HEK293 (cell line): ENCODE measurements around the gene ISYNA1.

Source experiments
- GLI4 ChIP-seq: fragments of 450-650 bp; formaldehyde crosslinking; IDR thresholded peaks from 2 replicates; pipeline ENCODE4 v1.5.1; 2016; ENCODE audit warnings: missing biosample characterization, missing genetic modification characterization
- SP2 ChIP-seq: fragments of 450-650 bp; formaldehyde crosslinking; IDR thresholded peaks from 2 replicates; pipeline ENCODE4 v1.5.1; 2016; ENCODE audit warnings: missing biosample characterization, missing genetic modification characterization
- ZBTB10 ChIP-seq: fragments of 450-650 bp; formaldehyde crosslinking; IDR thresholded peaks from 2 replicates; pipeline ENCODE4 v1.5.1; 2016; ENCODE audit warnings: missing biosample characterization, missing genetic modification characterization
- ZBTB20 ChIP-seq: fragments of 450-650 bp; formaldehyde crosslinking; IDR thresholded peaks from 2 replicates; pipeline ENCODE4 v1.5.1; 2016; ENCODE audit warnings: missing biosample characterization, missing genetic modification characterization
- ZBTB26 ChIP-seq: fragments of 450-650 bp; formaldehyde crosslinking; optimal IDR thresholded peaks from 2 replicates; pipeline ENCODE3; 2016; ENCODE audit warnings: missing biosample characterization, mild to moderate bottlenecking, missing genetic modification characterization
- ZNF138 ChIP-seq: fragments of 450-650 bp; formaldehyde crosslinking; IDR thresholded peaks from 2 replicates; pipeline ENCODE4 v1.5.1; 2016; ENCODE audit warnings: missing biosample characterization, missing genetic modification characterization, borderline replicate concordance
- ZNF350 ChIP-seq: fragments of 450-650 bp; formaldehyde crosslinking; IDR thresholded peaks from 2 replicates; pipeline ENCODE4 v1.5.0; 2017; ENCODE audit warnings: missing biosample characterization, mild to moderate bottlenecking, missing genetic modification characterization
- ZNF423 ChIP-seq: fragments of 450-650 bp; formaldehyde crosslinking; IDR thresholded peaks from 2 replicates; pipeline ENCODE4 v1.5.1; 2016; ENCODE audit warnings: missing biosample characterization, missing genetic modification characterization
- ZNF521 ChIP-seq: fragments of 450-650 bp; formaldehyde crosslinking; IDR thresholded peaks from 2 replicates; pipeline ENCODE4 v1.5.1; 2017; ENCODE audit warnings: missing biosample characterization, mild to moderate bottlenecking, missing genetic modification characterization
- ZNF639 ChIP-seq: fragments of 450-650 bp; formaldehyde crosslinking; IDR thresholded peaks from 2 replicates; pipeline ENCODE4 v1.5.1; 2016; ENCODE audit warnings: missing biosample characterization, missing genetic modification characterization
- ZNF776 ChIP-seq: fragments of 450-650 bp; formaldehyde crosslinking; IDR thresholded peaks from 2 replicates; pipeline ENCODE4 v1.5.0; 2017; ENCODE audit warnings: missing biosample characterization, missing genetic modification characterization, borderline replicate concordance
- ZNF791 ChIP-seq: fragments of 450-650 bp; formaldehyde crosslinking; IDR thresholded peaks from 2 replicates; pipeline ENCODE4 v1.5.1; 2016; ENCODE audit warnings: missing biosample characterization, missing genetic modification characterization
- TF ChIP-seq, protein P1 (sequence below): fragments of 450-650 bp; formaldehyde crosslinking; IDR thresholded peaks from 2 replicates; pipeline ENCODE4 v1.5.1; 2016; ENCODE audit warnings: missing biosample characterization, missing genetic modification characterization
- TF ChIP-seq, protein P2 (sequence below): fragments of 450-650 bp; formaldehyde crosslinking; conservative IDR thresholded peaks from 2 replicates; pipeline ENCODE4 v1.5.1; 2016; ENCODE audit warnings: low read depth, missing biosample characterization, missing genetic modification characterization

- TF ChIP-seq ZBTB26 (tag by site-specific recombination) (no peak), ZBTB20 (tag by site-specific recombination) (no peak), GLI4 (tag by site-specific recombination) (no peak), ZNF521 (tag by site-specific recombination) (no peak), SP2 (tag by site-specific recombination) (no peak), ZNF138 (no peak), ZBTB10 (no peak), ZNF350 (tag by site-specific recombination) (no peak), ZNF423 (tag by site-specific recombination) (no peak), ZNF791 (tag by site-specific recombination) (no peak), ZNF639 (no peak), ZNF776 (tag by site-specific recombination) (no peak)
- TF ChIP-seq, protein P1, sequence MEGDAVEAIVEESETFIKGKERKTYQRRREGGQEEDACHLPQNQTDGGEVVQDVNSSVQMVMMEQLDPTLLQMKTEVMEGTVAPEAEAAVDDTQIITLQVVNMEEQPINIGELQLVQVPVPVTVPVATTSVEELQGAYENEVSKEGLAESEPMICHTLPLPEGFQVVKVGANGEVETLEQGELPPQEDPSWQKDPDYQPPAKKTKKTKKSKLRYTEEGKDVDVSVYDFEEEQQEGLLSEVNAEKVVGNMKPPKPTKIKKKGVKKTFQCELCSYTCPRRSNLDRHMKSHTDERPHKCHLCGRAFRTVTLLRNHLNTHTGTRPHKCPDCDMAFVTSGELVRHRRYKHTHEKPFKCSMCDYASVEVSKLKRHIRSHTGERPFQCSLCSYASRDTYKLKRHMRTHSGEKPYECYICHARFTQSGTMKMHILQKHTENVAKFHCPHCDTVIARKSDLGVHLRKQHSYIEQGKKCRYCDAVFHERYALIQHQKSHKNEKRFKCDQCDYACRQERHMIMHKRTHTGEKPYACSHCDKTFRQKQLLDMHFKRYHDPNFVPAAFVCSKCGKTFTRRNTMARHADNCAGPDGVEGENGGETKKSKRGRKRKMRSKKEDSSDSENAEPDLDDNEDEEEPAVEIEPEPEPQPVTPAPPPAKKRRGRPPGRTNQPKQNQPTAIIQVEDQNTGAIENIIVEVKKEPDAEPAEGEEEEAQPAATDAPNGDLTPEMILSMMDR (tag by site-specific recombination), result no peak
- TF ChIP-seq, protein P2, sequence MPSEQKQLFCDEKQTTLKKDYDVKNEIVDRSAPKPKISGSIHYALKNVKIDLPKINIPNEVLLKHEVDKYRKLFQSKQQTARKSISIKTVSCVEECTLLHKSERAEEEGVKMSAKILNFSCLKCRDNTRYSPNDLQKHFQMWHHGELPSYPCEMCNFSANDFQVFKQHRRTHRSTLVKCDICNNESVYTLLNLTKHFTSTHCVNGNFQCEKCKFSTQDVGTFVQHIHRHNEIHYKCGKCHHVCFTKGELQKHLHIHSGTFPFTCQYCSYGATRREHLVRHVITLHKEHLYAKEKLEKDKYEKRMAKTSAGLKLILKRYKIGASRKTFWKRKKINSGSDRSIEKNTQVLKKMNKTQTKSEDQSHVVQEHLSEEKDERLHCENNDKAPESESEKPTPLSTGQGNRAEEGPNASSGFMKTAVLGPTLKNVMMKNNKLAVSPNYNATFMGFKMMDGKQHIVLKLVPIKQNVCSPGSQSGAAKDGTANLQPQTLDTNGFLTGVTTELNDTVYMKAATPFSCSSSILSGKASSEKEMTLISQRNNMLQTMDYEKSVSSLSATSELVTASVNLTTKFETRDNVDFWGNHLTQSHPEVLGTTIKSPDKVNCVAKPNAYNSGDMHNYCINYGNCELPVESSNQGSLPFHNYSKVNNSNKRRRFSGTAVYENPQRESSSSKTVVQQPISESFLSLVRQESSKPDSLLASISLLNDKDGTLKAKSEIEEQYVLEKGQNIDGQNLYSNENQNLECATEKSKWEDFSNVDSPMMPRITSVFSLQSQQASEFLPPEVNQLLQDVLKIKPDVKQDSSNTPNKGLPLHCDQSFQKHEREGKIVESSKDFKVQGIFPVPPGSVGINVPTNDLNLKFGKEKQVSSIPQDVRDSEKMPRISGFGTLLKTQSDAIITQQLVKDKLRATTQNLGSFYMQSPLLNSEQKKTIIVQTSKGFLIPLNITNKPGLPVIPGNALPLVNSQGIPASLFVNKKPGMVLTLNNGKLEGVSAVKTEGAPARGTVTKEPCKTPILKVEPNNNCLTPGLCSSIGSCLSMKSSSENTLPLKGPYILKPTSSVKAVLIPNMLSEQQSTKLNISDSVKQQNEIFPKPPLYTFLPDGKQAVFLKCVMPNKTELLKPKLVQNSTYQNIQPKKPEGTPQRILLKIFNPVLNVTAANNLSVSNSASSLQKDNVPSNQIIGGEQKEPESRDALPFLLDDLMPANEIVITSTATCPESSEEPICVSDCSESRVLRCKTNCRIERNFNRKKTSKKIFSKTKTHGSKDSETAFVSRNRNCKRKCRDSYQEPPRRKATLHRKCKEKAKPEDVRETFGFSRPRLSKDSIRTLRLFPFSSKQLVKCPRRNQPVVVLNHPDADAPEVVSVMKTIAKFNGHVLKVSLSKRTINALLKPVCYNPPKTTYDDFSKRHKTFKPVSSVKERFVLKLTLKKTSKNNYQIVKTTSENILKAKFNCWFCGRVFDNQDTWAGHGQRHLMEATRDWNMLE (tag by site-specific recombination), result no peak
Observed at GRCh38 chr19:18461471-18461870, 23.5 kb upstream of the ISYNA1 start.
